Endothelial cell of umbilical vein (primary cell): ENCODE data around the gene WDR86. TPM values are rescaled to one million over a fixed set of nuclear protein-coding genes. Genes with fewer than 3 reads are reported as not detected.

Experiments used
- BruUV-seq: library from RNA; stranded (reverse); fragments of 400-500 nt; replicated peaks from 2 replicates; lab custom pipeline; 2021; lab: Mats Ljungman, UMichigan
- CTCF ChIA-PET: fragments of 300-600, 350-600 bp; sonication (Branson Sonifier 250); formaldehyde crosslinking; loops from one replicate; lab custom pipeline; 2021; ENCODE audit warnings: antibody characterized with exemption, inconsistent platforms; lab: Charles Lee
- POLR2A ChIA-PET: fragments of 300-600, 350-600 bp; sonication (Branson Sonifier 250); formaldehyde crosslinking; loops from one replicate; lab custom pipeline; 2021; ENCODE audit warnings: antibody characterized with exemption, inconsistent platforms; lab: Charles Lee
- DNase-seq: peaks from one replicate; pipeline ENCODE4 v3.0.0-alpha.2; 2011; ENCODE audit warnings: low read depth, low spot score
- FAIRE-seq: peaks from 2 replicates; lab custom pipeline; 2011; peaks lifted over from hg19 to GRCh38; lab: Jason Lieb, UNC
- H2AFZ ChIP-seq: 2 replicates; pipeline ENCODE4 v1.6.0; 2012; ENCODE audit warnings: low read depth, low read length, control low read depth, inconsistent platforms
- H3K27ac ChIP-seq: 2 replicates; pipeline ENCODE4 v1.5.1; 2011; ENCODE audit warnings: low read depth, mild to moderate bottlenecking, control low read depth, low read length, moderate library complexity; ENCODE audit not compliant: insufficient read depth
- H3K27me3 ChIP-seq, 2 experiments: 2 replicates each; pipeline versions ENCODE4 v1.6.0 to v1.6.1; 2011; ENCODE audit warnings: low read length in 2 of 2, mixed read lengths in 1 of 2; ENCODE audit not compliant: control insufficient read depth in 2 of 2, insufficient read depth in 2 of 2
- H3K36me3 ChIP-seq, 2 experiments: 2 replicates in 1 of 2; 3 replicates in 1 of 2; pipeline ENCODE4 v1.5.1; 2011; ENCODE audit warnings: low read length in 2 of 2, mild to moderate bottlenecking in 1 of 2, moderate library complexity in 1 of 2; ENCODE audit not compliant: control insufficient read depth in 2 of 2, insufficient read depth in 2 of 2; ENCODE audit errors: extremely low read depth in 1 of 2
- H3K4me1 ChIP-seq: 3 replicates; pipeline ENCODE4 v1.5.1; 2011; ENCODE audit warnings: mild to moderate bottlenecking, low read length; ENCODE audit not compliant: control insufficient read depth, insufficient read depth; ENCODE audit errors: extremely low read depth
- H3K4me2 ChIP-seq: 2 replicates; pipeline ENCODE4 v1.6.1; 2011; ENCODE audit warnings: low read length, control low read depth, mixed read lengths; ENCODE audit not compliant: insufficient read depth
- H3K4me3 ChIP-seq, 3 experiments: fragments of 200-600 bp in 1 of 3; sonication (generic), shearing (Covaris generic) in 1 of 3; replicated peaks in 1 of 3; 2 replicates each; pipeline ENCODE4 v1.5.1; 2011 to 2016; ENCODE audit warnings: control low read depth in 3 of 3, low read length in 3 of 3, mild to moderate bottlenecking in 2 of 3, inconsistent platforms in 1 of 3, low read depth in 1 of 3, moderate library complexity in 1 of 3; ENCODE audit not compliant: insufficient read depth in 1 of 3
- H3K79me2 ChIP-seq: 2 replicates; pipeline ENCODE4 v1.6.0; 2012; ENCODE audit warnings: low read length, inconsistent platforms; ENCODE audit not compliant: control insufficient read depth, insufficient read depth
- H3K9ac ChIP-seq: replicated peaks from 2 replicates; pipeline ENCODE3; 2011; ENCODE audit warnings: low read length, control low read depth; ENCODE audit not compliant: insufficient read depth; ENCODE audit errors: extremely low read depth
- H3K9me1 ChIP-seq: replicated peaks from 3 replicates; pipeline ENCODE4 v1.6.0; 2011; ENCODE audit warnings: mild to moderate bottlenecking, low read length; ENCODE audit not compliant: control insufficient read depth, insufficient read depth; ENCODE audit errors: extremely low read depth
- H3K9me3 ChIP-seq: replicated peaks from 2 replicates; pipeline ENCODE4 v1.5.1; 2012; ENCODE audit warnings: low read length, inconsistent platforms; ENCODE audit not compliant: control insufficient read depth, insufficient read depth
- H4K20me1 ChIP-seq: replicated peaks from 2 replicates; pipeline ENCODE3; 2011; ENCODE audit warnings: mild to moderate bottlenecking, low read length; ENCODE audit not compliant: control insufficient read depth, insufficient read depth; ENCODE audit errors: extremely low read depth
- CTCF ChIP-seq, 2 donors: IDR thresholded peaks; 1 replicate in 1 of 2; 2 replicates in 1 of 2; pipeline ENCODE4 v1.5.1; 2011; ENCODE audit warnings: low read length in 2 of 2, mild to moderate bottlenecking in 2 of 2, moderate library complexity in 2 of 2, control low read depth in 1 of 2, inconsistent platforms in 1 of 2, low read depth in 1 of 2; ENCODE audit not compliant: insufficient read depth in 1 of 2; ENCODE audit errors: extremely low read depth in 1 of 2
- EZH2 ChIP-seq: IDR thresholded peaks from 2 replicates; pipeline ENCODE4 v1.6.1; 2012; ENCODE audit warnings: borderline replicate concordance, low read depth, mild to moderate bottlenecking, moderate library complexity, low read length, inconsistent platforms; ENCODE audit not compliant: severe bottlenecking
- FOS ChIP-seq: IDR thresholded peaks from 2 replicates; pipeline ENCODE4 v1.6.1; 2011; ENCODE audit warnings: mild to moderate bottlenecking, low read length, moderate library complexity, borderline replicate concordance; ENCODE audit not compliant: insufficient read depth
- GATA2 ChIP-seq: IDR thresholded peaks from 2 replicates; pipeline ENCODE4 v1.7.0; 2011; ENCODE audit warnings: low read depth, mild to moderate bottlenecking, moderate library complexity, mixed read lengths, low read length; ENCODE audit not compliant: insufficient read length, insufficient read depth
- JUN ChIP-seq: IDR thresholded peaks from 2 replicates; pipeline ENCODE4 v1.6.1; 2011; ENCODE audit warnings: borderline replicate concordance, low read depth; ENCODE audit not compliant: insufficient read length, insufficient read depth
- MAX ChIP-seq: IDR thresholded peaks from 2 replicates; pipeline ENCODE4 v1.6.1; 2011; ENCODE audit not compliant: insufficient read depth, insufficient read length
- MYC ChIP-seq: IDR thresholded peaks from one replicate; pipeline ENCODE4 v1.6.1; 2011; ENCODE audit warnings: mild to moderate bottlenecking, low read depth, low read length
- POLR2A ChIP-seq: IDR thresholded peaks from 2 replicates; pipeline ENCODE4 v1.6.1; 2012; ENCODE audit warnings: low read depth, mild to moderate bottlenecking, control low read depth, low read length
- POLR2AphosphoS5 ChIP-seq: IDR thresholded peaks from 2 replicates; pipeline ENCODE4 v1.6.1; 2012; ENCODE audit warnings: low read depth, mild to moderate bottlenecking, control low read depth, low read length, moderate library complexity; ENCODE audit not compliant: insufficient read depth
- dilution Hi-C: fragments of 300-500 bp; cut with MboI; formaldehyde crosslinking; loops from one replicate; pipeline ENCODE4 v1.15.0; 2019; ENCODE audit warnings: low sequenced_read_pairs; ENCODE audit not compliant: extremely low pct_ligation_motif_present
- intact Hi-C: fragments of 100-400 bp; cut with micrococcal nuclease; formaldehyde crosslinking; loops from one replicate; pipeline ENCODE4 v1.10.0; 2022
- polyA plus RNA-seq, 4 experiments: library from polyadenylated mRNA; depleted of rRNA in 3 of 4; stranded (reverse) in 3 of 4; unstranded in 1 of 4; fragments of >200 nt; gene quantifications; 2 replicates each; pipeline versions ENCODE4 v1.2.1 to v1.2.3, GENCODE V29; 2011 to 2012; ENCODE audit warnings: missing spikeins in 1 of 4
- total RNA-seq: library from RNA; stranded (reverse); gene quantifications from 2 replicates; pipeline ENCODE4 v1.2.3, GENCODE V29; 2021

Gene WDR86
- total and polyA plus RNA-seq, 2 donors (not counting 3 experiments of a cell fraction or from before 2014, with no cell fraction given), result not detected

GRCh38 chr7:151349507-151349853, 60.4 kb downstream of the WDR86 start:
- no peak for TF ChIP-seq FOS
- no peak for TF ChIP-seq POLR2A
- TF ChIP-seq MYC, result no peak
- TF ChIP-seq CTCF (IDR thresholded peaks at IDR 0.05; ENCODE audit: extremely low read depth in 1 of 2, insufficient read depth in 1 of 2, low read depth in 1 of 2, low read length in 2 of 2), result no peak
- TF ChIP-seq POLR2AphosphoS5, result no peak
- TF ChIP-seq MAX, result no peak
- TF ChIP-seq JUN, result no peak
- no peak for TF ChIP-seq GATA2
- TF ChIP-seq EZH2, result no peak
- FAIRE-seq, result no peak
- Histone ChIP-seq H4K20me1 (no peaks in the 10 kb centered on the region), H2AFZ (no peak overlapping the region), H3K27me3 (no peaks in the 10 kb centered on the region), H3K4me1 (no peaks in the 10 kb centered on the region), H3K79me2 (no peaks in the 10 kb centered on the region), H3K9me1 (no peaks in the 10 kb centered on the region), H3K4me2 (no peak overlapping the region), H3K9me3 (no peaks in the 10 kb centered on the region), H3K4me3 (no peak overlapping the region), H3K9ac (no peak overlapping the region), H3K36me3 (peaks cover 24 to 26% of the 10 kb centered on the region in 2 experiments), H3K27ac (no peak overlapping the region)
- intact Hi-C loops, result no loop called here
- DNase-seq, result no peak
- dilution Hi-C loops, result no loop called here
- no TSS peak for BruUV-seq
- ChIA-PET POLR2A (no interaction called here), CTCF (interaction anchor here (0.8 to 6.0 kb wide), 3 partner anchors 19 to 39 kb away, joined by 3 to 92 read pairs (median 15); no protein-coding TSS in a partner anchor)
